MM.1S (cell line): ENCODE measurements around the gene GRM5.
A peak's percentile ranks its signal among the peaks of the same experiment; 100 is the strongest.

ENCODE experiments used
- DNase-seq: peaks from one replicate; pipeline ENCODE4 v3.0.0-alpha.2; 2015
- H2AFZ ChIP-seq: fragments of 300-600 bp; sonication (generic); 2 replicates; pipeline ENCODE4 v1.6.0; 2016; ENCODE audit warnings: antibody characterized with exemption, low read length
- H3F3A ChIP-seq: fragments of 300-600 bp; sonication (generic); 2 replicates; pipeline ENCODE4 v1.6.1; 2016; ENCODE audit warnings: mild to moderate bottlenecking, antibody characterized with exemption, low read length, moderate library complexity, mixed read lengths; ENCODE audit not compliant: insufficient read depth
- H3K27ac ChIP-seq: fragments of 300-600 bp; sonication (generic); 2 replicates; pipeline ENCODE4 v1.5.1; 2016; ENCODE audit warnings: mild to moderate bottlenecking, low read length
- H3K27me3 ChIP-seq: fragments of 300-600 bp; sonication (generic); replicated peaks from 2 replicates; pipeline ENCODE4 v1.6.0; 2016; ENCODE audit warnings: low read length; ENCODE audit not compliant: insufficient read depth
- H3K36me3 ChIP-seq: fragments of 300-600 bp; sonication (generic); replicated peaks from 2 replicates; pipeline ENCODE4 v1.6.1; 2016; ENCODE audit warnings: mild to moderate bottlenecking, low read length, mixed read lengths; ENCODE audit not compliant: insufficient read depth
- H3K4me1 ChIP-seq: fragments of 300-600 bp; sonication (generic); 2 replicates; pipeline ENCODE4 v1.6.1; 2016; ENCODE audit warnings: low read length, mixed read lengths
- H3K4me2 ChIP-seq: fragments of 300-600 bp; sonication (generic); 2 replicates; pipeline ENCODE4 v1.6.0; 2016; ENCODE audit warnings: low read depth, low read length
- H3K4me3 ChIP-seq: fragments of 300-600 bp; sonication (generic); 2 replicates; pipeline ENCODE4 v1.5.1; 2016; ENCODE audit warnings: low read length, mixed read lengths
- H3K79me2 ChIP-seq: fragments of 300-600 bp; sonication (generic); 2 replicates; pipeline ENCODE4 v1.6.1; 2016; ENCODE audit warnings: mixed run types, low read length, mixed read lengths
- H3K9ac ChIP-seq: fragments of 300-600 bp; sonication (generic); 2 replicates; pipeline ENCODE4 v1.6.1; 2016; ENCODE audit warnings: low read length, mixed read lengths
- H3K9me2 ChIP-seq: fragments of 300-600 bp; sonication (generic); replicated peaks from 2 replicates; pipeline ENCODE4 v1.6.1; 2016; ENCODE audit warnings: mild to moderate bottlenecking, low read length, mixed read lengths; ENCODE audit not compliant: insufficient read depth
- H3K9me3 ChIP-seq: fragments of 300-600 bp; sonication (generic); replicated peaks from 2 replicates; pipeline ENCODE4 v1.6.1; 2016; ENCODE audit warnings: mild to moderate bottlenecking, low read length, mixed read lengths; ENCODE audit not compliant: insufficient read depth
- H4K20me1 ChIP-seq: fragments of 300-600 bp; sonication (generic); 2 replicates; pipeline ENCODE4 v1.6.1; 2016; ENCODE audit warnings: mild to moderate bottlenecking, low read length, moderate library complexity, mixed read lengths; ENCODE audit not compliant: insufficient read depth
- EZH2 ChIP-seq: fragments of 300-600 bp; sonication (generic); optimal IDR thresholded peaks from 2 replicates; pipeline ENCODE3; 2017; ENCODE audit warnings: low read depth, mild to moderate bottlenecking, antibody characterized with exemption, low read length, mixed read lengths
- EZH2phosphoT487 ChIP-seq: fragments of 300-600 bp; sonication (generic); IDR thresholded peaks from 2 replicates; pipeline ENCODE4 v1.6.1; 2018; ENCODE audit warnings: antibody characterized with exemption, low read length
- TF ChIP-seq, protein P1 (sequence below): fragments of 300-600 bp; sonication (generic); IDR thresholded peaks from 2 replicates; pipeline ENCODE4 v1.5.1; 2016; ENCODE audit warnings: antibody characterized with exemption, low read length, mixed read lengths

GRM5 gene

DNA sequence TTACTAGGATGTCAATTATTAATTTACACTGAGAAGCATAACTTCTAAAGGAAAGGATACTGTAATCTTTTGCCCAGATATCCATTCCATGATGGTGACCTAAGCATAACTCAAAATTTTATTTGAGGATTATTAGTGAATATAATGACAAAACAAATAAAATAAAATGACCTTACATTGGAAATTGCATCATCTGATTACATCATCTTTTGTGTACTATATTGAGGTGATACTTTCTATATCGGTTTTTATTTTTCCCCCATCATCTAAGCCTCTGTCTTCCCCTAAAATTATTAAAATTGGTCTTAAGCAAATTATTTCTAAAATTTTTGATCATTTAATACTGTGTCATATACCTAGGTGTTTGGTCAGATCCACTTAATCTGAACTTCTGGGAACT, 578.1 kb downstream of the GRM5 start:
- Histone ChIP-seq H4K20me1 (no peaks in the 10 kb centered on the region), H3K27me3 (no peaks in the 10 kb centered on the region), H3K4me3 (no peak overlapping the region), H3K9me3 (no peaks in the 10 kb centered on the region), H3K9ac (no peak overlapping the region), H3K9me2 (no peaks in the 10 kb centered on the region), H3K4me1 (no peaks in the 10 kb centered on the region), H3K27ac (no peak overlapping the region), H3K4me2 (no peak overlapping the region), H3K79me2 (no peaks in the 10 kb centered on the region), H3K36me3 (no peaks in the 10 kb centered on the region), H3F3A (no peaks in the 10 kb centered on the region), H2AFZ (no peak overlapping the region)
- TF ChIP-seq EZH2 (no peak), EZH2phosphoT487 (no peak)
- TF ChIP-seq, protein P1, sequence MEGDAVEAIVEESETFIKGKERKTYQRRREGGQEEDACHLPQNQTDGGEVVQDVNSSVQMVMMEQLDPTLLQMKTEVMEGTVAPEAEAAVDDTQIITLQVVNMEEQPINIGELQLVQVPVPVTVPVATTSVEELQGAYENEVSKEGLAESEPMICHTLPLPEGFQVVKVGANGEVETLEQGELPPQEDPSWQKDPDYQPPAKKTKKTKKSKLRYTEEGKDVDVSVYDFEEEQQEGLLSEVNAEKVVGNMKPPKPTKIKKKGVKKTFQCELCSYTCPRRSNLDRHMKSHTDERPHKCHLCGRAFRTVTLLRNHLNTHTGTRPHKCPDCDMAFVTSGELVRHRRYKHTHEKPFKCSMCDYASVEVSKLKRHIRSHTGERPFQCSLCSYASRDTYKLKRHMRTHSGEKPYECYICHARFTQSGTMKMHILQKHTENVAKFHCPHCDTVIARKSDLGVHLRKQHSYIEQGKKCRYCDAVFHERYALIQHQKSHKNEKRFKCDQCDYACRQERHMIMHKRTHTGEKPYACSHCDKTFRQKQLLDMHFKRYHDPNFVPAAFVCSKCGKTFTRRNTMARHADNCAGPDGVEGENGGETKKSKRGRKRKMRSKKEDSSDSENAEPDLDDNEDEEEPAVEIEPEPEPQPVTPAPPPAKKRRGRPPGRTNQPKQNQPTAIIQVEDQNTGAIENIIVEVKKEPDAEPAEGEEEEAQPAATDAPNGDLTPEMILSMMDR, result no peak
- no peak for DNase-seq

DNA sequence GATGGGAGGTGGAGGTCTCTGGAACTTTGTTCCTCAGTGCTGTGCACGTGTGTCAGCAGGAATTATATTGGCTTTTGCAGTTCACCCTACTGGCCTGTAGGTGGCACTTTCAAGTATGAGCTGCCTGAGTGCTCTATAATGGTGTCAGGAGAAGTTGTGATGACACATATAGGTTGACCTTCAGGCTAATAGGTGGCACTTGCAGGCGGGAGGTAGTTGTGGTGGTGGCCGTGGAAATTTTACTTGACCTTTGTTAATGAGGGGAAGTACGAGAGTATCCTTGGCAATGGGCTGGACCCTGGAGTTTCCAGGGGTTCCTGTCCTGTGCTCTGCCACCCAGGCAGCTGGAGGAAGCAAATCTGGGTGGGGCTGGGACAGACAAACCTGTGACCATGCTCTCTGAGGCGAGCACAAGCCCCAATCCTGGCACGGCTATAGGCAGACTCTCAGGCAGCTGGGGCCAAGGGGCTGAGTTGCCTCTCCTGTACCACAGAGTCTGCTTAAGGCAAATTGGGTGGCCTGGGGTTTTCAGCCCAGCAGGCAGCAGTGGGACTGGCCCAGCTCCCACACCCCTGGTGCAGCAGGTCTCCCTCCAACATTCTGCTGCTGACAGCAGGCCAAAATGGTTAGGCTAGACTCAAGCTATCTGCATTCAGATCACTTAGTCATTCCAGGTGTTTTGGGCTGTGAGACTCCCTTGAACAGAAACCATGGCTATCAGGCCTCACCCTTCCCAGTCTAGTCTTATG, 580.7 kb downstream of the GRM5 start:
- Histone ChIP-seq H3K9me2 (no peaks in the 10 kb centered on the region), H3K79me2 (no peaks in the 10 kb centered on the region), H3K9ac (no peak overlapping the region), H4K20me1 (no peaks in the 10 kb centered on the region), H3K4me3 (no peak overlapping the region), H3K27ac (no peak overlapping the region), H3F3A (no peaks in the 10 kb centered on the region), H3K4me2 (no peak overlapping the region), H3K4me1 (no peaks in the 10 kb centered on the region), H2AFZ (no peak overlapping the region), H3K36me3 (no peaks in the 10 kb centered on the region), H3K9me3 (no peaks in the 10 kb centered on the region), H3K27me3 (no peaks in the 10 kb centered on the region)
- TF ChIP-seq EZH2, result no peak
- TF ChIP-seq, protein P1, result peak; percentile 73
- DNase-seq, result peak; percentile 45

DNA sequence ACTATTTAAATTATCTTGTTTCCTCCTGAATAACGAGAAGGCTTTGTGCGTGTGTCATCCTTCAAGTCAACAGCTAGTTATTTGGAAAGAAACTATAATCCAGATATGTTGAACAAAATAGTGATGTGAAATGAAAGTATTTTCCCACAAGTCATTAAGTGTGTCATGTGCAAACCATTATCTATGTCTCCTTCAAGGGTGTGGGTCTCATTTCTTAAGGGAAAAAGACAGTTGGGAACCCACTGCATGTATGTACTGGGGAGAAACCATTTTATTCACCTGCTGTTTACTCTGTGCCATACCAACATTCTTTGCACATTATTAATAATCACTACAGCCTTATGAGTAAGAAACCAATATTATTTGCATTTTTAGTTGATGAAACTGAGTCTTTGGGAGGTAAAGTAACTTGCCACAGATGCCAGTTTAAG, 582.9 kb downstream of the GRM5 start:
- TF ChIP-seq EZH2, result no peak
- TF ChIP-seq EZH2phosphoT487, result no peak
- TF ChIP-seq, protein P1, result no peak
- H3K9me3 ChIP-seq, result no peaks in the 10 kb centered on the region
- no peaks in the 10 kb centered on the region for H3K9me2 ChIP-seq
- no peaks in the 10 kb centered on the region for H3K36me3 ChIP-seq
- H3K9ac ChIP-seq, result no peak overlapping the region
- no peak overlapping the region for H2AFZ ChIP-seq
- H3K27ac ChIP-seq, result no peak overlapping the region
- no peaks in the 10 kb centered on the region for H3K27me3 ChIP-seq
- H3K4me2 ChIP-seq, result no peak overlapping the region
- no peak overlapping the region for H3K4me3 ChIP-seq
- no peaks in the 10 kb centered on the region for H3K4me1 ChIP-seq
- H3K79me2 ChIP-seq, result no peaks in the 10 kb centered on the region
- H4K20me1 ChIP-seq, result no peaks in the 10 kb centered on the region
- no peak for DNase-seq
- H3F3A ChIP-seq, result no peaks in the 10 kb centered on the region
